ENCODE measurements around the gene SORD. TPM values are rescaled to one million over a fixed set of nuclear protein-coding genes. Genes with fewer than 3 reads are reported as not detected.

SORD gene
- total RNA-seq, 1 experiment from 2014 or later = 116 TPM

DNA sequence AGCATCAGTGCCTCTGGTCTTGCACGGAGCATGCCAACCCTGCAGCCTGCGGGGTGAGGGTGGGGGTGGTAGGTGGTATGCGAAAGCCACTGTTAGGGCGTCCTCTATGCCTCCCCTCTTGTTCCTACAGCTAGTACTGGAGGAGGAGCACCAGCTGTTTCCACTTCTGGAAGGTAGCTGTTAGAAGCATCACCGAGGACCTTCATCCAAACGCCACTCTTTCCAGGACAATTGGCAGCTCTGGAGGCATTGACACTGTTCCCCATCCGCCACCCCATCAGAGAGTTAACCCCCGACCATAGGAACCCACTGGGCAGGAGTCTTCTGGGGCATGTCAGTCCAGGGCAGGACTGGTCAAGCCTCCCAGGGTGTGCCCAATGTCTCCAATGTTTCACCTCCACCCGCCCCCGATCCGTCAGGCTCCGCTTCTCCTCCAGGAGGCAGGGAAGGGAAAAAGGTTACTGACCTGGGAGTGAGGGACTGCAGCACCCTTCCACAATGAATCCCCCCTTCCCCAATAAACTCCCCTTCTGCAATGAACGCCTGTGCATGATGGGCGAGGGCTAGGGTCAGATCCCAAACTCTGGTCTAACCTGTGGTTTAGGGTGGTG, 90.5 kb downstream of the SORD start:
- no peaks in the 10 kb centered on the region for H3K27me3 ChIP-seq (ENCODE audit: insufficient read depth, low read length)
- CTCF ChIA-PET = interaction anchor here (0.7 kb wide), 1 partner anchor 13 kb away, joined by 4 read pairs; no protein-coding TSS in a partner anchor

DNA sequence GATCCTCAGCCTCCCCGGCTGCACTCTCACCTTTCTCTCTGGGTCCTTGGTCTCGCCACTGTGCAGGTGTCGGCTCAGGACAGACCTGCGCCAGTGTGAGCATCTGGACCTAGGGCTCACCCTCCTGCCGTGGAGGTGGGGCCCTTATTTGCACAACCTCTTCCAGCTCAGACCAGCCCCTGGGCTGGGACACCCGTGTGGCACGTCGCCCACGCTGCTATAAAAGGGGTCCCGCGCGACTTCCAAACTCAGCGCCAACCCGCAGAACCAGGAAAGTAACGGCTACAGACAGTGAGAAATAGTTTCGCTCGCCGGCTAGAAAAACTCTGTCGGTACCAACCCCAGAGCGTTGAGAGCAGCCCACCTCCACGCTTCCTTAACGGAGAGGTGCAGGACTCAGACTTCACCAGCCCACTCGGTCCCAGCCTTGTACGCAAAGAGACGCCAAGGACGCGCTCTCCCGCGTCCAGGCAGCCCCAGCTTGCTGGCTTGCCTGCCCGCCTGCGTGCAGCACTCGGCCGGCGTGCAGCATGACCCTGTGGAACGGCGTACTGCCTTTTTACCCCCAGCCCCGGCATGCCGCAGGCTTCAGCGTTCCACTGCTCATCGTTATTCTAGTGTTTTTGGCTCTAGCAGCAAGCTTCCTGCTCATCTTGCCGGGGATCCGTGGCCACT, 91.2 kb downstream of the SORD start, which contains the start of the genes DUOX2 and DUOXA2:
DUOX2 (minus strand) TSS at position 97 of the 675 bp plus-strand sequence. CDS start 761 bp downstream, outside the sequence.
DUOXA2 (plus strand) TSS at position 251 of the 675 bp plus-strand sequence; CDS start at position 531, 280 bp downstream.
- no TSS peak for BruUV-seq (replicated peaks)
- CTCF ChIA-PET = interaction anchor here (0.8 kb wide), 1 partner anchor 12 kb away, joined by 4 read pairs; no protein-coding TSS in a partner anchor
- Histone ChIP-seq H3K4me2 (ENCODE audit: low read length) (no peak within 1 kb of the TSS), H3K4me1 (ENCODE audit: control insufficient read depth in 1 of 2, insufficient read depth in 2 of 2, low read length in 2 of 2) (peaks cover 0 to 4% of the 10 kb centered on the region in 2 experiments; a peak in 2 of 4 replicates), H3K4me3 (replicated peaks in 1 of 2; ENCODE audit: low read depth in 1 of 2, low read length in 2 of 2) (no peak within 1 kb of the TSS), H3K27me3 (ENCODE audit: insufficient read depth, low read length) (no peaks in the 10 kb centered on the region), H3K9me3 (ENCODE audit: control insufficient read depth in 1 of 2, insufficient read depth in 1 of 2, low read depth in 1 of 2, low read length in 2 of 2) (no peaks in the 10 kb centered on the region), H3K79me2 (ENCODE audit: insufficient read depth, low read length) (no peaks in the 10 kb centered on the region), H3K9ac (ENCODE audit: low read length) (no peak within 1 kb of the TSS), H3K27ac (ENCODE audit: low read depth, low read length) (no peak within 1 kb of the TSS), H4K20me1 (ENCODE audit: insufficient read depth) (no peaks in the 10 kb centered on the region), H3K36me3 (ENCODE audit: control insufficient read depth in 1 of 2, insufficient read depth in 2 of 2, low read length in 2 of 2) (no peaks in the 10 kb centered on the region), H3K9me2 (ENCODE audit: insufficient read depth) (no peaks in the 10 kb centered on the region), H2AFZ (ENCODE audit: low read depth, low read length, poor library complexity, severe bottlenecking) (no peak within 1 kb of the TSS)
- TF ChIP-seq, protein P1, sequence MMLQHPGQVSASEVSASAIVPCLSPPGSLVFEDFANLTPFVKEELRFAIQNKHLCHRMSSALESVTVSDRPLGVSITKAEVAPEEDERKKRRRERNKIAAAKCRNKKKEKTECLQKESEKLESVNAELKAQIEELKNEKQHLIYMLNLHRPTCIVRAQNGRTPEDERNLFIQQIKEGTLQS (IDR thresholded peaks at IDR 0.05) = no peak
- no peak for ATAC-seq
- RAD21 ChIA-PET (ENCODE audit: low non-redundant PET in 1 of 2, low total read pairs in 2 of 2, uncharacterized antibody in 2 of 2, unreplicated experiment in 2 of 2) = no interaction called here
- POLR2A ChIA-PET = no interaction called here
- DNase-seq (ENCODE audit: low read depth, low spot score) = no peak
- intact Hi-C loops (cut with micrococcal nuclease) = no loop called here

More for the DNA sequence above, 90.5 kb downstream of the SORD start:
- Histone ChIP-seq H3K27ac (ENCODE audit: low read depth, low read length) (no peak overlapping the region), H2AFZ (ENCODE audit: low read depth, low read length, poor library complexity, severe bottlenecking) (no peak overlapping the region), H3K9me3 (ENCODE audit: control insufficient read depth in 1 of 2, insufficient read depth in 1 of 2, low read depth in 1 of 2, low read length in 2 of 2) (no peaks in the 10 kb centered on the region), H4K20me1 (ENCODE audit: insufficient read depth) (no peaks in the 10 kb centered on the region), H3K4me1 (ENCODE audit: control insufficient read depth in 1 of 2, insufficient read depth in 2 of 2, low read length in 2 of 2) (peaks cover 0 to 4% of the 10 kb centered on the region in 2 experiments; a peak in 2 of 4 replicates), H3K9me2 (ENCODE audit: insufficient read depth) (no peaks in the 10 kb centered on the region), H3K79me2 (ENCODE audit: insufficient read depth, low read length) (no peaks in the 10 kb centered on the region), H3K4me2 (ENCODE audit: low read length) (no peak overlapping the region), H3K36me3 (ENCODE audit: control insufficient read depth in 1 of 2, insufficient read depth in 2 of 2, low read length in 2 of 2) (no peaks in the 10 kb centered on the region), H3K4me3 (replicated peaks in 1 of 2; ENCODE audit: low read depth in 1 of 2, low read length in 2 of 2) (no peak overlapping the region), H3K9ac (ENCODE audit: low read length) (no peak overlapping the region)
- BruUV-seq (replicated peaks) = no TSS peak
- TF ChIP-seq SP1 (IDR thresholded peaks at IDR 0.05; ENCODE audit: low read depth) (no peak), FOSL1 (IDR thresholded peaks at IDR 0.05; ENCODE audit: low read depth) (no peak), TCF7L2 (IDR thresholded peaks at IDR 0.05; ENCODE audit: borderline replicate concordance, extremely low read depth, insufficient read depth, insufficient read length) (no peak)
- ATAC-seq (no peak), DNase-seq (ENCODE audit: low read depth, low spot score) (no peak)
- RAD21 ChIA-PET (ENCODE audit: low non-redundant PET in 1 of 2, low total read pairs in 2 of 2, uncharacterized antibody in 2 of 2, unreplicated experiment in 2 of 2) = no interaction called here
- POLR2A ChIA-PET = no interaction called here
- intact Hi-C loops (cut with micrococcal nuclease) = no loop called here

Measured in HCT116 (cell line).